Tibial nerve (tissue), 3 donors: ENCODE results near the gene CD164L2.

Source experiments
- CTCF ChIP-seq, 5 experiments: fragments of 200-600 bp in 3 of 5; fragments of 450-650 bp in 2 of 5; sonication (generic) in 3 of 5; IDR thresholded peaks; one replicate each; pipeline ENCODE4 v1.5.1; 2016 to 2019; ENCODE audit warnings: antibody characterized with exemption in 5 of 5, mild to moderate bottlenecking in 3 of 5, moderate library complexity in 2 of 5
- POLR2A ChIP-seq, 2 donors: fragments of 450-650 bp; IDR thresholded peaks; one replicate each; pipeline ENCODE4 v1.6.1; 2017; ENCODE audit warnings: antibody characterized with exemption in 2 of 2, mild to moderate bottlenecking in 2 of 2, moderate library complexity in 2 of 2

- TF ChIP-seq CTCF (IDR thresholded peaks at IDR 0.05) (peak; percentile 91 to 98 (median 96)), POLR2A (IDR thresholded peaks at IDR 0.05) (no peak)
Measured at GRCh38 chr1:27395441-27396195, 12.5 kb upstream of the CD164L2 start.
